GM21390 (cell line): ENCODE results near the gene AP4M1.
"Not testable (repeated sequence)": the region's sequence is repeated elsewhere in the genome, so short reads cannot be mapped to it uniquely, and the experiment has no call there.

Experiments used
- ATAC-seq: cut with Tn5 transposase; IDR thresholded peaks from one replicate; pipeline ENCODE4 v1.9.1; 2021; ENCODE audit not compliant: unreplicated experiment

AP4M1 gene

GRCh38 chr7:100107890-100108289 lies 6.4 kb downstream of the AP4M1 start:
- no peak for ATAC-seq

GRCh38 chr7:100109521-100110163 lies 8.2 kb downstream of the AP4M1 start:
- no peak for ATAC-seq

- no peak for ATAC-seq
Measured at GRCh38 chr7:100111156-100111555, 9.7 kb downstream of the AP4M1 start.

DNA sequence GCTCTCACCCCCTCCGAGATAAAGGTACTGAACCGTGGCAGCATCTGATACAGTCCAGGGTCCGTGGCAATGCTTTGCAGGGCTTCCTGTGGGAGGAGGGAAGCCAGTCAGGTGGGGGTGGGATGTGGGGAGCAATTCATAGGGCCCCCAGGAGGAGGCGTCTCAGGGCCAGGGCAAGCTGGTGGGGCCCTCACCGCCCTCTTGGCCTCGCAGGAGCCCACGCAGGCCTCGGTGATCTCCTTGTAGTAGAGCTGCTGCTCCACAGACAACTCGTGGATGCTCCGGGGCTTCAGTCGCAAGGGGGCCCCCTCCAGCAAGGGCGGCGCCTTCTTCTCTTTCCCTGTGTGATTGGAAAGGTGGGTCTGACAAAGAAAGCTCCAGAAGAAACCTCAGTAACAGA lies 10.5 kb downstream of the AP4M1 start:
- no peak for ATAC-seq

DNA sequence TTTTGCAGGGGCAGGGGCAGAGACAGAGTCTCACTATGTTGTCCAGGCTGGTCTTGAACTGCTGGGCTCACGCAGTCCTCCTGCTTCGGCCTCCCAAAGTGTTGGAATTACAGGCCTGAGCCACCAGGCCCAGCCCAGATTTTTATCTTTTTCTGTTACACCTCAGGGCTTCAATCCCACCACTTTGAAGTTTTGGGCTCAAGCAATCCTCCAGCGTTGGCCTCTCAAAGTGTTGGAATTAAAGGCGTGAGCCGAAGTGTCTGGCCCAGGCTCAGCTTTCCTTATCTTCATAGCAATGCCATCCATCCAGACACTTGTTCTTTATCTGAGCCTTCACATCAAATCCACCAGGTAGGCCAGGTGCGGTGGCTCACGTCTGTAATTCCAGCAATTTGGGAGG lies 13.6 kb downstream of the AP4M1 start:
- ATAC-seq = no peak

DNA sequence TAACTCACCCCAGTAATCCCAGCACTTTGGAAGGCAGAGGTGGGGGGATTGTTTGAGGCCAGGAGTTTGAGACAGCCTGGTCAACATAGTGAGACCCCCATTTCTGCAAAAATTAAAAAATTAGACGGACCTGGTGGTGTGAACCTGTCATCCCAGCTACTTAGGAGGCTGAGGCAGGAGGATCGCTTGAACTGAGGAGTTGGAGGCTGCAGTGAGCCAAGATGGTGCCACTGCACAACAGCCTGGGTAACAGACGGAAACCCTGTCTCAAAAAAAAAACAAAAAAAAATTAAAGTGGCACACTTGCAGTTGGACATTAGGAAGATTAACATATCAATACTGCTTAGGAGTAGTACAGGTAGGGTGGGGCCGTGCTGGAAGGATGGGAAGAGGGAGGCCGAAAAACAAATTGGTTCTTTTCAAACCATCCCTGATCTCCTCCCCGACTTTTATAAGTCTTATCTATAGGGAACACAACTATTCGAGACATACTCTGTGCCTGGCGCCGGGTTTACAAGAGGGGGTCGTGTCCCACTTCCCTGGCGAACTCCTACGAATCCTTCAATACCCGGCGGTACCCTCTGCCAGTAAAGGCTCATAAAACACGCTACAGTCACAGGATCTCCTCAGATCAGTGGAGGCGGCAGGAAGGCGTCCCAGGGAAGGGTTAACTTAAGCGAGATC lies 17.1 kb downstream of the AP4M1 start:
- no peak for ATAC-seq

DNA sequence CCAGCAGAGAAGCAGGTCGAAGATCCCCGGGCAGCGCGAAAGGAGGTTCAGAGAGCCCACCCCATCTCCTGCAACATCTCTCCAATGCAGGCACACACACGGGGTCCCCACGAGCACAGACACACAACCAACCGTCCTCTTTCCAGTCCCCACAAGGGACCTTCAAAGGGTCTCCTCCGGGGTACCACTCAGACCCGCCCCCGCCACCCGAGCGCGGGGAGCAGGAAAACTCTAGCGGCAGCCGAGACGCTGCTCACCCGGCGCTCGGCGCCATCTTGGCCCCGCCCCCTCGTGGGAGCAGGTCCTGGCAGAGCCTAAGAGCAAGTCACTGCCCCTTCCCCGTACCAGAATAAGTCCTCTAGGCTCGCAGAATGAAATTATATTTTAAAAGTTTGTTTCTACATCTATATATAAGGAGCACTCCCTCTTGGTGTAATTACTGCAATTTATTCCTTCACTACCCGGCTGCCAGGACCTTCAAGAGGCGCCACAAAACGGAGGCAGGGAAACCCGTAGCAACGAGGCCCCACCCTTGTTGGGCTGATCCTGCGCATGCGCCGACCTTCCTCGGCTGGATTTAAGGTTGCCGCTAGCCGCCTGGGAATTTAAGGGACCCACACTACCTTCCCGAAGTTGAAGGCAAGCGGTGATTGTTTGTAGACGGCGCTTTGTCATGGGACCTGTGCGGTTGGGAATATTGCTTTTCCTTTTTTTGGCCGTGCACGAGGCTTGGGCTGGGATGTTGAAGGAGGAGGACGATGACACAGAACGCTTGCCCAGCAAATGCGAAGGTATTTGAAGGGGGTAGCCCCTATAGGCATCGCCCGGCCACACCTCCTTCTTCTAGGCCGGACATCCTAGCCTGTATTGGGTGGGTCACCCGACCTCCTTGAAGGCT lies 17.9 kb downstream of the AP4M1 start, which contains the start of the genes CNPY4 and TAF6:
CNPY4 (plus strand) TSS at position 563 of the 898 bp plus-strand sequence; CDS start at position 674, 111 bp downstream.
TAF6 (minus strand) TSS at position 287 of the 898 bp plus-strand sequence. CDS start 5,149 bp downstream, outside the sequence.
- ATAC-seq = peak; percentile 64

GRCh38 chr7:100119970-100120732 lies 18.7 kb downstream of the AP4M1 start:
- peak; percentile 36 for ATAC-seq

DNA sequence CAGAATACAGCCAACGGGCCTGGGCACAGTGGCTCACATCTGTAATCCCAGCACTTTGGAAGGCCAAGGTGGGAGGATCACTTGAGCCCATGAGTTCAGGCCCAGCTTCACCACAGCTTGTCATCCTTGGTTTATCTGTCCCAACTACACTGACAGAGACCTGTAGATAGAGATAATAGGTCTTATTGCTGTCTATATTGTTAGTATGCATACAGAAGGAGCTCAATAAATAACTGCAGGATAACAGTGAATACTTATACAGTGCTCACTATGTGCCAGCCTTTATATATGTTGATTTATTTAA lies 19.2 kb downstream of the AP4M1 start:
- no peak for ATAC-seq

- no peak for ATAC-seq
Measured at GRCh38 chr7:100122067-100122466, 20.6 kb downstream of the AP4M1 start.

DNA sequence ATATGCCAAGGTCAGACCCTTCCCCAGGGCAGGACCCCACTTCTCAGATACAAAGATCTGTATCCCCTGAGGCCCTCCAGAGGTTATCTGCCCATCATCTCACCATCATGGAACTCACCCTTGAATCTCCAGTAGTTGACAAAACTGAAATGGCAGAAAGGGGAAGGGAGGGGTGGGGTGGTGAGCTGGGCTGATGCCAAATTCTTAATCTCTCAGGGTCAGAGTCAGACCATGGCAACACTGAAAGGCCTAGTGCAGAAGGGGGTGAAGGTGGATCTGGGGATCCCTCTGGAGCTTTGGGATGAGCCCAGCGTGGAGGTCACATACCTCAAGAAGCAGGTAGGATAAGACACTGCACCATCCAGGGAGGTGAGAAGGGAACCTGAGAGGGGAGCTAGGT lies 21.1 kb downstream of the AP4M1 start:
- ATAC-seq = no peak

- ATAC-seq = no peak
Measured at GRCh38 chr7:100124301-100125230, 23.1 kb downstream of the AP4M1 start.

DNA sequence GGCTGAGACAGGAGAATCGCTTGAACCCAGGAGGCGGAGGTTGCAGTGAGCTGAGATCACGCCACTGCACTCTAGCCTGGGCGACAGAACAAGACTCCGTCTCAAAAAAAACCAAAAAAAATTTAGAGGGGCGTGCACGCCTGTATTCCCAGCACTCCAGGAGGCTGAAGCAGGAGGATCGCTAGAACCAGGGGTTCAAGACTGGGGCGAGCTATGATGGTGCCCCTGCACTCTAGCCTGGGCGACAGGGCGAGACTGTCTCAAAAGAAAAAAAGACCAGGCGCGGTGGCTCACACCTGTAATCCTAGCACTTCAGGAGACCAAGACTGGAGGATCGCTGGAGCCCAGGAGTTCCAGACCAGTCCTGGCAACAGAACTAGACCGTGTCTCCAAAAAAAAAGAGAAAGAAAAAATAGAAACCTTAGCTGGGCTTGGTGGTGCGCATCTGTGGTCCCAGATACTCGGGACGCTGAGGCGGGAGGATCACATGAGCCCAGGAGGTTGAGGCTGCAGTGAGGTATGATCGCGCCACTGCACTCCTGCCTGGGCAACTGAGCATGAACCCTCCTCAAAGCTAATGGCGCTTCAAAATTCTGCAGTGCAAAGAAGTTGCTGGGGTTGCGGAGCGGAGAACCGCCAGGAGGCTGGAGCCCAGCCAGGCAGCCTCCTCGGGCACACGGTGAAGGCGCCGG lies 24.9 kb downstream of the AP4M1 start:
- peak; percentile 24 for ATAC-seq

GRCh38 chr7:100126931-100127865 lies 25.8 kb downstream of the AP4M1 start, which contains the start of gene MBLAC1:
MBLAC1 (plus strand) TSS chr7:100126967; CDS start chr7:100127396, 429 bp downstream.
- ATAC-seq = peak; percentile 59

DNA sequence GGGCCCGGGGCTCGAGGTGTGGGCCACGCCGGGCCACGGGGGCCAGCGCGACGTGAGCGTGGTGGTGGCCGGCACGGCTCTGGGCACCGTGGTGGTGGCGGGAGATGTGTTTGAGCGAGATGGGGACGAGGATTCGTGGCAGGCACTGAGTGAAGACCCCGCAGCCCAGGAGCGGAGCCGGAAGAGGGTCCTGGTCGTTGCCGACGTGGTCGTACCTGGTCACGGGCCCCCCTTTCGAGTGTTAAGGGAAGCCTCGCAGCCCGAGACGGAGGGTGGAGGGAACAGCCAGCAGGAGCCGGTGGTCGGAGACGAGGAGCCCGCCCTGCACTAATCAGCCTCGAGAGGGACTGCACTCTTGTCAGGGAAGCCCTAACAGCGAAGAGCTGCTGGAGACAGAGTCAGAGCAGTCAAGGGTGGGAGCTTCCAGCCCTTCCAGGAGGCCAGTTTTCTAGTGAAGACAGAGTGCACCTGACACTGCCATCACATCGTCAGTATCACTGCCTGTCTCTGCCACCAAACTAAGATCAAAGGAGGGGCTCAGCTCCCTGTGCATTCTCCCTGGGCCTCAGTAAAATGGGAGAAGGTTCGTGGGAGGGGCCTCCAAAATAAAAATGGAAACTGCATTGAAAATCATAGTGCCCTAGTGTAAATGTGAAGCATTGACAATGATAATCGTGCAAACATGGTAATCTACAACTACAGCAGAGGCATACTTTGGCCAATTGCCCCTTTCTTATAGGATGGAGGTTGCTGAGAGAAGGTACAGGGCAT lies 26.6 kb downstream of the AP4M1 start:
- ATAC-seq = no peak

DNA sequence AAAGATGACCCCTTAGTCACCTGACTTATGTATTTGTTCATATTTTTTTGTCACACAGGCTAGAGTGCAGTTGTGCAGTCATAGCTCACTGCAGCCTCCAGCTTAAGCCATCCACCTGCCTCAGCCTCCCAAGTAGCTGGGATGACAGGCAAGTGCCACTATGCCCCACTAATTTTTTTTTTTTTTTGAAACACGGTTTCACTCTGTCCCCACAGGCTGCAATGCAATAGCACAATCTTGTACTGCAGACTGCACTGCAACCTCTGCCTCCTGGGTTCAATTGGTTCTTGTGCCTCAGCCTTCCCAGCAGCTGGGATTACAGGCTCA lies 27.2 kb downstream of the AP4M1 start:
- no peak for ATAC-seq

DNA sequence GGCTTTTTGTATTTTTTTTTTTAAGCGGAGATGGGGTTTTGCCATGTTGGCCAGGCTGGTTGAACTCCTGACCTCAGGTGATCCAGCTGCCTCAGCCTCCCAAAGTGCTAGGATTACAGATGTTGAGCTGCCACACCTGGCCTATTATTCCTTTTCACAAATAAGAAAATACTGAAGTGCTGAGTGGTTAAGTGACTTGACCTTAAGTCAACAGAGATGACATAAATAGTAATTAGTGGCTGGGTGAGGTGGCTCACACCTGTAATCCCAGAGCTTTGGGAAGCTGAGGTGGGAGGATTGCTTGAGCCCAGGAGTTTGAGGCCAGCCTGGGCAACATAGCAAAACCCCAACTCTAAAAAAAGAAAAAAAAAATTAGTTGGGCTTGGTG lies 28.8 kb downstream of the AP4M1 start:
- not testable (repeated sequence) for ATAC-seq
